ENCODE measurements around the gene RPS26.

- TF ChIP-seq POLR2AphosphoS5 (IDR thresholded peaks at IDR 0.05) (no peak), CTCF (IDR thresholded peaks at IDR 0.05; ENCODE audit: poor library complexity, severe bottlenecking) (no peak), TAF1 (IDR thresholded peaks at IDR 0.05; ENCODE audit: low read depth) (no peak), EZH2 (IDR thresholded peaks at IDR 0.05; ENCODE audit: borderline replicate concordance, insufficient read depth, low read length, poor library complexity, severe bottlenecking) (no peak), EP300 (conservative IDR thresholded peaks at IDR 0.05; ENCODE audit: poor library complexity, severe bottlenecking) (no peak), REST (IDR thresholded peaks at IDR 0.05; ENCODE audit: borderline replicate concordance) (no peak)
These were observed 40.7 kb downstream of the RPS26 start for GRCh38 chr12:56082382-56082781.

Measured in neural cell (in vitro differentiated cells).